HG03097 (cell line): ENCODE results near the gene GIMAP1.

Experiments
- ATAC-seq: cut with Tn5 transposase; IDR thresholded peaks from one replicate; pipeline ENCODE4 v1.9.1; 2021; ENCODE audit not compliant: unreplicated experiment, low FRiP score

The GIMAP1 gene

DNA sequence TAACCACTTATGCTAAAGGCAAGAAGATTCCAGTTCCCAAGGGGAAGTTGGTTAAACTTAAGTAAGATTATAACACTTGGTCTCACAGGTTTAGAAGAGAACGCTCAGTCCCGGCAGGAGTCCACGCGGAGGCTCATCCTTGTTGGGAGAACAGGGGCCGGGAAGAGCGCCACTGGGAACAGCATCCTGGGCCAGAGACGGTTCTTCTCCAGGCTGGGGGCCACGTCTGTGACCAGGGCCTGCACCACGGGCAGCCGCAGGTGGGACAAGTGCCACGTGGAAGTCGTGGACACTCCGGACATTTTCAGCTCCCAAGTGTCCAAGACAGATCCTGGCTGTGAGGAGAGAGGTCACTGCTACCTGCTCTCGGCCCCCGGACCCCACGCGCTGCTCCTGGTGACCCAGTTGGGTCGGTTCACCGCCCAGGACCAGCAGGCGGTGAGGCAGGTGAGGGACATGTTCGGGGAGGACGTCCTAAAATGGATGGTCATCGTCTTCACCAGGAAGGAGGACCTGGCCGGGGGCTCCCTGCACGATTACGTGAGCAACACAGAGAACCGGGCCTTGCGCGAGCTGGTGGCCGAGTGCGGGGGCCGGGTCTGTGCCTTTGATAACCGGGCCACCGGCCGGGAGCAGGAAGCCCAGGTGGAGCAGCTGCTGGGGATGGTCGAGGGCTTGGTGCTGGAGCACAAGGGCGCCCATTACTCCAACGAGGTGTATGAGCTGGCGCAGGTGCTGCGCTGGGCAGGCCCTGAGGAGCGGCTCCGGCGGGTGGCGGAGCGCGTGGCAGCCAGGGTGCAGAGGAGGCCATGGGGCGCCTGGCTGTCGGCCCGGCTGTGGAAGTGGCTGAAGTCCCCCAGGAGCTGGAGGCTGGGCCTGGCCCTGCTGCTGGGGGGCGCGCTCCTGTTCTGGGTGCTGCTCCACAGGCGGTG, 3.8 kb downstream of the GIMAP1 start:
- no peak for ATAC-seq

DNA sequence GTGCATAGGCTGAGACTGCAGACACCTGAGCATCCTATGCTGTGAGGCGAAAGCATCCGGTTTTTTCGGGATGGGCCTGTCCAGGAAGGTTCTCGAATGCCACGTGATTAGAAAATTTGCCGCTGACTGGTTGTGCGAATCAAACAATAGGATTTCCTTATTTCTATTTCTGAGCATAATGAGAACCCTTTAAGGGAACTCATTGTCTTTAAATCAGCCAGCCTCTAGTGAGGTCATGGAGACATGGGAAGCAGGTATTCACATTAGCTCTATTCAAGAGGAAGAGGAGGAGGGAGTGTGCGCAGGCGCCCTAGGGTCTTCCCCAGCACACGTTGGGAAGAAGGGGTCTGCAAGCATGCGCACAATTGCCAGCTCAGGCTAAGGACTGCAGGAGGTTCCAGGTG, 5.6 kb downstream of the GIMAP1 start:
- ATAC-seq: no peak

DNA sequence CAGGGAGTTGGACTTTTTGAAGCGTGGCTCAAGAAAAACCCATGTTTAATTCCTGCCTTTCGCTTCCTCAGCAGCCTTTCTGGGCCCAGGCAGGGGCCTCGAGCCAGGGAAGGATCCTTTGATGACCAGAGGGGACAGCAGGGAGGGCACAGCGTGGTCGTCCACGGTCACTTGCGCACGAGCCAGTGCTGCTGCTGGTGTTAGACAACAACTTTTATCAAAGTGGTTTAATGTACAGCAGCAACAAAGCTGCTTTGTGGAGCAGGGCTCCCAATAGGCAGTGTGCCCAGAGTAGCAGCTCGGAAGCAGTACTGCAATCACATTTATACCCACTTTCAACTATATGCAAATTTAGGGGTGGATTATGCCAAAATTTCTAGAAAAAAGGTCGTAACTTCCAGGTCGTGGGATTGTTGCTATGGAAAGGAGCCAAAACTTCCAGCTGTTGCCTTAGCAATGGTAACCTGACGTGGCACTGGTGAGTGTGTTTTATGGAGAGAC, 6.1 kb downstream of the GIMAP1 start:
- ATAC-seq: no peak

DNA sequence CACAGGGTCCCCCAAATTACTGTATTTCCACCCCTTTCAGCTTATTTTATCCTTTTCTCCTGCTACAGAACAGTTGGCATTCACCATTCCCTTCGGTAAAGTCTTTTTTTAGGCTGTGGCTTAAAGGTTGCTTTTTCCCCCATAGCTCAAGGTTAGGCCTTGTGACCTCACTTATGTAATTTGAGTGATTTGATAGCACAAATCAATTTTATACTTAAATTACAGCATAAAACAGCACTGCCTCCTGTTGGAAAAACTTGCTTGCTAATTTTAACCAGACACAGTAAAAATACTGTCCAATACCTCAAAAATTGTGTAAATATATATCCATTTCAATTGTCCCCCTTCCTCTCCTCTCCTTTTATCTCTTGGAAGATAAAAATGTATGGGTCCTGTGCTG, 7.1 kb downstream of the GIMAP1 start:
- ATAC-seq: no peak

GRCh38 chr7:150727381-150727780, 11.0 kb downstream of the GIMAP1 start:
- ATAC-seq: no peak

DNA sequence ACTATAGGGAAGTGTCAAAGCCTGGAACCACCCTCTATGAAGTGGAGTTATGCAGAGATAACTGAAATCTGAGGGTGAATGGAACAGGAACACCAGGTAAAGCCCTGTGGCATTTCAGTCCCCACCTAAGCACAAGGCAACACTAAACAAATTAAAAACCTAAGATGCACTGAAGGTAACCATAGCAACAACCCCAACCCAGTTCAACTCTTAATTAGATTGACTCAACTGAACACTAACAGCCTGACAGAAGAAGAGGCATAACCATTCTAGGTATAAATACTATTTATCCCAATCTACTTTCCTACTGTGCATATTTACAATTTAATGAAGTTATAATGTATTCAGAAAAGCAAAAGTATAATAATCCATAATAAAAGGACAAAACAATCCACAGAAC, 11.6 kb downstream of the GIMAP1 start:
- no peak for ATAC-seq

- no peak for ATAC-seq
Observed at GRCh38 chr7:150728609-150729008, 12.2 kb downstream of the GIMAP1 start.

DNA sequence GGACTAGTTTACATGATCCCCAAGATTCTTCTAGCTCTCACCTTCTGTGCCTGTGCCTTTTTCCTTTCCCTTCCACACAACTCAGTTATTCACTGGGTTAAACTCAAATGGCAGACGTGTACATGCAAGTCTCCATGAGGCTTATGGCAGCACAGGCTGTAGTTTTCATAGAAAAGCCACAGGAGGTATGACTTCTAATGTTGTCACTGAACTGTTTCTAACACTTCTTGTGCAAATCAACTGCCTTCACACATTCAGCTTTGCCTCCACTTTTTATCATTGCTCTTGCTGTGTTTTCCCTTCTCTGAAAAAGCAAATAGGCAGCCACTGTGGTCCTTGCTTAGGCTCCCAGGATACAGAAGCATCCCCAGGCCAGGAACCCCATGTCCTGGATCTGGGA, 15.5 kb downstream of the GIMAP1 start:
- no peak for ATAC-seq

DNA sequence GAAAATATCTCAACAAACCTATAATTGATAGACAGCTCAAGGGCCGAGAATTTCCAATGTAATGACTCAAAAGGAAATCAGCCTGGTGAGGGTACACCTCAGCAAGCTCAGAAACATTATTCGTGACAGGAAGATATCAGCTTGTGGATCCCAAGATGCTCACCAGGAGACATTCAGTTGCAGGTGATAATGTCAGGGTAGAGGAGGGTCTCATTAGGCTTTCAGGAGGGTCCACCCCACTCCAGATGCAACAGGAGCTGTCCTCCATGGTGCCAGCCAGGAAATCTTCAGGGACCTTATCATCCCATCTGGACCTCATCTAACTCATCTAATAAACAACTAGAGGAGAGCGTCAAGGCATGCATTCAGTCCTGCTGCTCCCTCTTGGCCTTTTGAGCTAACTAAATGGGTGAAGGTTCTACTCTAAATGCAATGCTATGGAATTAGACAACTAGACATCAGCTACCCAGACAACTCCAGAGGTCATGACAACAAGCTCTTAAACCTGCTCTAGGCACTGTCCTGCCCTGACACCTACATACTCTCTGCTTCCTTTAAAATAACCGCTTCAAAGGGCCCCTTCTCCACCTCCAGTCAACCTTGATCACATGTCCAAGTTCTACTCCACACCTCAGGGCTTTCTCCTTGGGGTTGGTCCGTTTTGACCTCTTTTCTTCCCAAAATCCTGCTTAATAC, 16.5 kb downstream of the GIMAP1 start:
- ATAC-seq: no peak

DNA sequence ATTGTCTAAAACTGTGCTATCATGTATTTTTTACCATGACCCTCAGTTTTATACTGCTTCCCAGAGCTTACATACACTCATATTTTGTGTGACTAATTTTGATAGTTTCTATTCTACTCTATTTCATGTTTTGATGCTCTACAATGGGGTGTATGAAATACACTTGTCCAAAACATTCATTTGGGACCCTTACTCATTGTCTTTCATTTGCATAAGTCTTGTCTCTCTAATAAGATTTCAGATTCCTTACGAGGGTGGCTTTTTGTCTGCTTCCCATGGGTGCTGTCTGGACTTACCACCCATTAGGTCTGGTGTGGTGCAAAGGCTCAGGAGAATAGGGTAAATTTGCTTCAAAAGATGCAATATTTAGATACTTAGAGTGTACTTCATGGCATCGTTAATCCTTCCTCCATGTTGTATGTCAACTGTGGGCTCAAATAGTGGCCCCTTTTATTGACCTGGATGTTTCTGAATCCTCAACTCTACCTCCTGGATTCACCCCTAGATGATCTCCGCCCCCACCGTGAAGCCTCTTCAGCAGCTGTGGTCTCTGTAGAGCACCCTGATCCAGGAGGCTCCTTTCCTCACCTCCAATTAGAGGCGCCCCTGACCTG, 17.2 kb downstream of the GIMAP1 start:
- no peak for ATAC-seq

- no peak for ATAC-seq
Observed at GRCh38 chr7:150734254-150734653, 17.8 kb downstream of the GIMAP1 start.

DNA sequence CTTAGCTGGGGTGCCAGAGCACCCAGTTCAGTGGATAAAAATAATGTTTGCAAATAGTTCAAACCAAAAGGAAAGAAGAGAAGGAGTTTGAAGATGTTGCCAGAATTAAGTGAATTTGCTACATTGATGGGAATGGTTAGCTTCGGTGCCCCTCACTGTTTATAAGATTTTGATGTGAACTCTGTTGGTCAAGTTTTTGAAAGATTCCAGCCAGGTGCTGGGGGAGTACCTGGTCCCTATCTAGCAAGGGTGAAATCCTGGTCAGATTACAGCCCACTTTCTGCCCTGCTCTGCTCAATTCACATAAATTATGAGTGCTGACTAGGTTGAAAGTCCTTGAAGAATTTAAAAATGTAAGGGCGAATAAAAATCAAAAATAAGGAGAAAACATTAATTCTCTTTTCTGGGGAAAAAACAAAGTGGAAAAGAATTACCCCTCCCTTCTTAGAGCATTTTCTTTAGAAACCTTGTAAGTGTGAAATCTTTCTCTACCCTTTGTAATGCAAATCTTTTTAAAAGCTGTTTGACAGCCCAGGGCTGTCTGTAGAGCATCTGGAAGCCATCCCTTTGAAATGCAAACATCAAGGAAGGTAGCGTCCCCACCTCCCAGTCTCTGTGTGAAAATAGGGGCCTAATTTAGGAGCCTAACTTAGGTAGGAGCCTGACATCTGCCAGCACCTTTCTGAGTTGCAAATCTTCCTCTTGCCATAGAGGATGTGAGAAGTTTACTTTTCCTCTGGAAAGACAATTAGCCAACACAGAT, 19.4 kb downstream of the GIMAP1 start:
- no peak for ATAC-seq

GRCh38 chr7:150736864-150737263, 20.5 kb downstream of the GIMAP1 start:
- ATAC-seq: no peak

GRCh38 chr7:150737265-150738055, 21.0 kb downstream of the GIMAP1 start, which contains the start of gene GIMAP5:
TSS of gene GIMAP5 (plus strand) at chr7:150737418. CDS start at chr7:150740885, 3,467 bp downstream.
- ATAC-seq: no peak

GRCh38 chr7:150738092-150738491, 21.7 kb downstream of the GIMAP1 start:
- ATAC-seq: no peak

GRCh38 chr7:150738591-150739001, 22.2 kb downstream of the GIMAP1 start:
- ATAC-seq: no peak

DNA sequence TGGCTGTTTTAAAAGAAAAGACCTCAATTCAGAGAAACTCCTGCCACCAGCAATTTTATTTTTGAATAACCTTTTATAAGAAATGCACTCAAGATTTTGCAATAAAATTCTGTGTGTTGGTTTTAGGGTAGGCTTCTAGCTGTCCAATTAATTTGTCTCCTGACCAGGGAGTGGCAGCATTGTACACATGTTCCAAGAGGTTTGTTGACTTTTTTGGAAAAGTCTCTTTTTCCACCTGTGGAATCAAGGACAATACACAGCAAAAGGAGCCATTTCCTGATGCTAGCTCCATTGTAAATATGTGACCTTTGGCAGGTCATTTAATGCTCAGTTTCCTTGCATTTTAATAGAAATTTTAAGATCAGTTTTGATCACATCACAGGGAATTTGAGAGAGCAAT, 22.6 kb downstream of the GIMAP1 start:
- ATAC-seq: no peak

GRCh38 chr7:150740053-150740452, 23.6 kb downstream of the GIMAP1 start:
- ATAC-seq: no peak

- ATAC-seq: no peak
Observed at GRCh38 chr7:150742286-150742968, 26.0 kb downstream of the GIMAP1 start.
